Measurements from ENCODE around the gene NHLH2.

DNA sequence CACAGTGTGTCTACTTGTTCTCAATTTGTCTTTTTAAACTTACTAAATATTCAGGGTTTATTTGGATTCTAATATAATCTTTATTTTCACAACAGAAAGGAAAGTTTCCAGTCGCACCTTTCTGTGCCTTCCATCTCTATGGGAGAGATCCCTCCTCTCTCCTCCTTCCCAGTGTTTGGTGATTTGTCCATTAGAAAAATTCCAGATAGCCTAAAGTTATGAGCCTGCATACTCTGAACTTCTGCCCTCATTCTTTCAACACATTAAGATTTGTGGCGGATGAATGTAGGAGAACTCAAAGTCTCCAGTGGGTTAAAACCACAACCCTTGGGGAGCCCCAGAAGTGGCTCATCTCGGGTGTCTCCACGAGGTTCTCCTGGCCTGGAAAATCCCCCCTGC, 3.6 kb downstream of the NHLH2 start:
- TF ChIP-seq, protein P1, sequence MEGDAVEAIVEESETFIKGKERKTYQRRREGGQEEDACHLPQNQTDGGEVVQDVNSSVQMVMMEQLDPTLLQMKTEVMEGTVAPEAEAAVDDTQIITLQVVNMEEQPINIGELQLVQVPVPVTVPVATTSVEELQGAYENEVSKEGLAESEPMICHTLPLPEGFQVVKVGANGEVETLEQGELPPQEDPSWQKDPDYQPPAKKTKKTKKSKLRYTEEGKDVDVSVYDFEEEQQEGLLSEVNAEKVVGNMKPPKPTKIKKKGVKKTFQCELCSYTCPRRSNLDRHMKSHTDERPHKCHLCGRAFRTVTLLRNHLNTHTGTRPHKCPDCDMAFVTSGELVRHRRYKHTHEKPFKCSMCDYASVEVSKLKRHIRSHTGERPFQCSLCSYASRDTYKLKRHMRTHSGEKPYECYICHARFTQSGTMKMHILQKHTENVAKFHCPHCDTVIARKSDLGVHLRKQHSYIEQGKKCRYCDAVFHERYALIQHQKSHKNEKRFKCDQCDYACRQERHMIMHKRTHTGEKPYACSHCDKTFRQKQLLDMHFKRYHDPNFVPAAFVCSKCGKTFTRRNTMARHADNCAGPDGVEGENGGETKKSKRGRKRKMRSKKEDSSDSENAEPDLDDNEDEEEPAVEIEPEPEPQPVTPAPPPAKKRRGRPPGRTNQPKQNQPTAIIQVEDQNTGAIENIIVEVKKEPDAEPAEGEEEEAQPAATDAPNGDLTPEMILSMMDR (IDR thresholded peaks at IDR 0.05; ENCODE audit: low read depth, low read length, poor library complexity, severe bottlenecking), result no peak
- TF ChIP-seq EZH2phosphoT487 (IDR thresholded peaks at IDR 0.05; ENCODE audit: borderline replicate concordance, low read length), result no peak
